Ishikawa (cell line): ENCODE results near the gene DAAM1.

Experiments used
- CEBPB ChIP-seq: IDR thresholded peaks from 2 replicates; pipeline ENCODE4 v1.6.1; 2012
- CREB1 ChIP-seq: IDR thresholded peaks from 2 replicates; pipeline ENCODE4 v1.6.1; 2012; ENCODE audit warnings: low read depth
- EGR1 ChIP-seq: IDR thresholded peaks from 2 replicates; pipeline ENCODE4 v1.6.1; 2012
- EP300 ChIP-seq: IDR thresholded peaks from 2 replicates; pipeline ENCODE4 v1.6.1; 2012; ENCODE audit warnings: borderline replicate concordance
- FOXM1 ChIP-seq: IDR thresholded peaks from 2 replicates; pipeline ENCODE4 v1.6.1; 2012; ENCODE audit warnings: low read depth, borderline replicate concordance
- MAX ChIP-seq: IDR thresholded peaks from 2 replicates; pipeline ENCODE4 v1.6.1; 2012
- NFIC ChIP-seq: IDR thresholded peaks from 2 replicates; pipeline ENCODE4 v1.6.1; 2012
- RAD21 ChIP-seq: IDR thresholded peaks from 2 replicates; pipeline ENCODE4 v1.6.1; 2012; ENCODE audit warnings: low read depth
- REST ChIP-seq: IDR thresholded peaks from 2 replicates; pipeline ENCODE4 v1.6.1; 2012; ENCODE audit warnings: low read depth, mild to moderate bottlenecking
- TAF1 ChIP-seq: IDR thresholded peaks from 2 replicates; pipeline ENCODE4 v1.6.1; 2012; ENCODE audit warnings: low read depth, mild to moderate bottlenecking
- TCF12 ChIP-seq: IDR thresholded peaks from 2 replicates; pipeline ENCODE4 v1.6.1; 2012; ENCODE audit warnings: low read depth
- TEAD4 ChIP-seq: IDR thresholded peaks from 2 replicates; pipeline ENCODE4 v1.6.1; 2012
- USF1 ChIP-seq: IDR thresholded peaks from 2 replicates; pipeline ENCODE4 v1.6.1; 2012
- YY1 ChIP-seq: IDR thresholded peaks from 2 replicates; pipeline ENCODE4 v1.6.1; 2012; ENCODE audit warnings: low read depth
- ZBTB7A ChIP-seq: IDR thresholded peaks from 2 replicates; pipeline ENCODE4 v1.6.1; 2012; ENCODE audit warnings: low read depth

Gene DAAM1

DNA sequence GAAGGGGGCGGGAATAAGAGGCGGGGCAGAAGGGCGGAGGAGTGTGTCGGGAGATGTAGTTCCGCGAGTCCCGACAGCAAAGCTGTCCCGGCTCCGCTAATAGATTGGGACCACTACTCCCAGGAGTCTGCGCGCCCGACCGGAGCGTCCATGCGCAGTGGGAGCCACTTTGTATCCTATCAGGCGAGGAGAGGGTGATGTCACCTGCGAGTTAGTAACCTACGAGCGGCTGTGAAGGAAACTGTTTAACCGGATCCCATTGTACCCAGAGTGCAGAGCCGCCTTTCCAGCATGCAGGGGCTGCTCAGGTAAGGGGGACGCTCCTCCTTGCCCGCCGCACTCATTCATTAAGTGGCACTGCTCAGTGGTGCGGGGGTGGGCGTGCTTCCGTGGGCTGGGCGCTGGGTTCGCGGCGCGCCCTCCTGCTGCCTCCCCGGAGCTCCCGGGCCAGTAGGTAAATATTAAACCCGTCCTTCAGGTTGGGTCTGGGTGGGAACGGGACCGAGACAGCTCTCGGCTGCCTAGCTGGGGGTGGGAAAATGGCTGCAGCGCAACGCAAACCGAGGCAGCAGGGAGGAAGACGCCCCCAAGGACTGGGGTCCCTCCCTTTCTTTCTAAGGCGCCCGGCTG, at the start of gene DAAM1:
Gene DAAM1, plus strand, starts transcription at position 207 of the 630 bp plus-strand sequence. CDS start 74,811 bp downstream, outside the sequence.
- TF ChIP-seq NFIC, result peak; percentile 24; the same call in 1 of the 2 replicates
- no peak for TF ChIP-seq FOXM1
- no peak for TF ChIP-seq RAD21
- TF ChIP-seq TCF12, result peak; percentile 52
- peak; percentile 69; the same call in 1 of the 2 replicates for TF ChIP-seq YY1
- no peak for TF ChIP-seq USF1
- TF ChIP-seq EP300, result no peak
- no peak for TF ChIP-seq CEBPB
- TF ChIP-seq TAF1, result peak; percentile 69
- peak; percentile 54 for TF ChIP-seq MAX
- TF ChIP-seq ZBTB7A, result peak; percentile 53; the same call in 1 of the 2 replicates
- TF ChIP-seq REST, result no peak
- no peak for TF ChIP-seq CREB1
- no peak for TF ChIP-seq TEAD4
- peak; percentile 74 for TF ChIP-seq EGR1

DNA sequence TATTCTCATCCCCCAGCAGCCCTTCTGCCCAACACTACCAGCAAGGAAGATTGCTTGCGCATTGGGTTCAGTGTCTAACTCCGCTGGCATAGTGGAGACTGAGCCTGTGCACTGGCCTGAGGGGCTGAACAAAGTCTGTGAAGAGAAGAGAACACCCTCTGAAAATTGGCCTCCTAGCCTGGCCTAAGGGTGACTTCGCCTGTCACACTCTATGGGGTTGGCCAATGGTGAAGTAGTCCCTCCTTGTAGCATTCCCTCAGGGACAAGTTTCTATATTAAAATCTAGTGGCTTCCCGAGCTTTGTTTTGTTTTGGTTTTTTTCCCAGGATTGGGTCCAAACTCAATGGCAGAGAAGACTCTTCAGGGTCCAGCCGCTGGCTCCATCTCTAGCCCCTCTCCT, 49.1 kb upstream of the DAAM1 start:
- TF ChIP-seq FOXM1 (no peak), YY1 (no peak), EP300 (no peak), CEBPB (no peak), REST (no peak), MAX (no peak), TEAD4 (no peak)

- TF ChIP-seq YY1 (no peak), TEAD4 (no peak), TAF1 (no peak), MAX (no peak), REST (no peak), NFIC (no peak), ZBTB7A (no peak), EP300 (no peak), EGR1 (no peak), CEBPB (no peak), CREB1 (no peak), FOXM1 (no peak)
Observed at GRCh38 chr14:59140106-59140843, 48.2 kb upstream of the DAAM1 start.

DNA sequence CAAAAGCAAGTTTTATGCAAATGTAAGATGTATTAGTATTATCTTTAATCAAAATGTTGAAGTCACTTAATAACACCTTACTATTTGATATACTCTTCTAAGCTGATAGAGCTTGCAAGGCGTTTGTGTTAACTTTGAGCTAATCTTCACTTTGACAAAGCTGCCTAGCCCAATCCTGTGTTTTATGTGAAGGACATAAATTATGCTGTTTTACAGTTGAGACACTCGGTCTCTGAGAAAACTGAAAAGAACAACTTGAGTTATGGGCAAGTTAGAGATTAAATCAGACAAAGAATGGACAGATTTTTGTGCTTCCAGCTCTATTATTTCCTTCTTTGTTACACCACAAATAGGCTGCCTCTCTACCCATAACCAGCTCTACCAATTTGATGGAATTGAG, 42.0 kb upstream of the DAAM1 start:
- TF ChIP-seq REST, result no peak
- TF ChIP-seq RAD21, result no peak
- no peak for TF ChIP-seq CEBPB
- no peak for TF ChIP-seq EGR1
- TF ChIP-seq USF1, result no peak
- no peak for TF ChIP-seq YY1
- no peak for TF ChIP-seq MAX
